GM04504 (cell line): Measurements from ENCODE around the gene PNPO.

Experiments used
- DNase-seq: peaks from one replicate; pipeline ENCODE4 v3.0.0-alpha.2; 2012; ENCODE audit warnings: low read depth

PNPO gene

DNA sequence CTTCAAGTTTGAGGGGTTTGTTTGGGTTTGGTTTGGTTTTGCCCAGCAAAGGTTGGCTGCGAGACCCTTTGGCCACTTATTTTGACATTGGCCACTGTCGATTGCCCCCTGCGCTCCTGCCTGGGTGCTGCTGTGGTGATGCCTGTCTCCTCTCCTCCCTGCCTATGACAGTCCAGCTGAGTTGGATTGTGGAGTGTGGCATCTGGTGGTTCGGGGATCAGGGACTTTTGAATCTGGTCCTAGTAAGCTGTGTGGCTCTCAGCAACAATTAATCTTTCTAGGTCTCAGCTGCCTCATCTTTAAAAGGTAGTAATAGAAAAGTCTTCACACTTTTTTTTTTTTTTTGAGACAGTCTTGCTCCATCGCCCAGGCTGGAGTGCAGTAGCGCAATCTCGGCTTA lies 56.7 kb downstream of the PNPO start:
- no peak for DNase-seq
